Right lobe of liver (tissue), 4 donors: Measurements from ENCODE around the gene MXRA5.

Experiments
- CTCF ChIP-seq, 4 donors: fragments of 200-600 bp in 3 of 4; fragments of 450-650 bp in 1 of 4; IDR thresholded peaks; one replicate each; pipeline versions ENCODE4 v1.5.1 to v1.8.0; 2016 to 2022; ENCODE audit warnings: antibody characterized with exemption in 4 of 4, mild to moderate bottlenecking in 2 of 4
- POLR2A ChIP-seq: fragments of 450-650 bp; IDR thresholded peaks from one replicate; pipeline ENCODE4 v1.6.1; 2017; ENCODE audit warnings: antibody characterized with exemption, mild to moderate bottlenecking
- donor health status: DM: no; HTN: no; CAD: no.
- donor health status: DM: no; HTN: no; CAD: no.
- donor health status: DM: no; HTN: yes; CAD: no.

GRCh38 chrX:3293251-3293650, 53.2 kb downstream of the MXRA5 start:
- TF ChIP-seq CTCF (IDR thresholded peaks at IDR 0.05): no peak
- no peak for TF ChIP-seq POLR2A
